TTC549 (cell line): Measurements from ENCODE around the gene ASPHD1.

ENCODE experiments used
- FAIRE-seq: peaks from 2 replicates; lab custom pipeline; 2012; peaks lifted over from hg19 to GRCh38; lab: Jason Lieb, UNC

ASPHD1 gene

DNA sequence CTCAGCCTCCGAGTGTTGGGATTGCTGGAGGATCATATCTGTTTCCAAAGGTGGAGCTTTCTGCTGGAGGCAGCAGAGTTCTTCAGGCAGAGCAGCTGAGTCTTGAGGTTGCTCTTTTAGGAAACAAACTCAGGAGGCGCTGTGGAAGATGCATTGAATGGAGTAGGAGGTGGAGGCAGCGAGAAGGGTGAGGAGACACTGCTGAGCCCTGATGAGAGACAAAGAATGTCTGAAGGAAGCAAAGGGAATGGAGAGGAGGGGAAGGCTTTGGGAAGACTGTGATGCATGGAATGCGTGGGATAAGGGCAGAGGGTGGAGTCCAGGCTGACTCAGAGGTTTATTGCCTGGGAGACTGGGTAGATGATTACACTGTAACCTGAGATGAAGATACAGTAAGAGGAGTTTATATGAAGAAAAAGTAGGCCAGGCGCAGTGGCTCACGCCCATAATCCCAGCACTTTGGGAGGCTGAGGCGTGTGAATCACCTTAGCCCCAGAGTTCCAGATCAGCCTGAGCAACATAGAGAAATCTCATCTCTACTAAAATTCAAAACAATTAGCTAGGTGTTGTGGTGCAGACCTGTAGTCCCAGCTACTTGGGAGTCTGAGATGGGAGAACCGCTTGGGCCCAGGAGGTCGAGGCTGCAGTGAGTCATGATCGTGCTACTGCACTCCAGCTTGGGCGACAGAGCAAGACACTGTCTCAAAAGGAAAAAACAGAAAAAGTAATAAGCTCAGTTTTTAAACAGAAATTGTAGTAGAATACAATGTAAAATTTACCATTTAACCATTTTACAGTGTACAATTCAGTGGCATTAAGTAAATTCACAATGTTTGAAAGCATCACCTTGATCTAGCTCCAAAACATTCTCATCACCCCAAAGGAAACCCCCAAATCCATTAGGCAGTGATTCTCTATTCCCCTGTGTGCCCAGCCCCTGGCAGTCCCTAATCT lies 43.8 kb downstream of the ASPHD1 start:
- FAIRE-seq: peak; percentile 92

DNA sequence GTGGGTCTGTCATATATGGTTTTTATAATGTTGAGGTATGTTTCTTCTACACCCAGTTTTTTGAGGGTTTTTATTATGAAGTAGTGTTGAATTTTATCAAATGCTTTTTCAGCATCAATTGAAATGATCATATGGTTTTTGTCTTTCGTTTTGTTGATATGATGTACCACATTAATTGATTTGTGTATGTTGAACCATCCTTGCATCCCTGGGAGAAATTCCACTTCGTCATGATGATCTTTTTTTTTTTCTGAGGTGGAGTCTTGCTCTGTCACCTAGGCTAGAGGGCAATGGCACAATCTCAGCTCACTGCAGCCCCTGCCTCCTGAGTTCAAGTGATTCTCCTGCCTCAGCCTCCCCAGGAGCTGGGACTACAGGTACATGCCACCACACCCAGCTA lies 47.6 kb downstream of the ASPHD1 start:
- no peak for FAIRE-seq

DNA sequence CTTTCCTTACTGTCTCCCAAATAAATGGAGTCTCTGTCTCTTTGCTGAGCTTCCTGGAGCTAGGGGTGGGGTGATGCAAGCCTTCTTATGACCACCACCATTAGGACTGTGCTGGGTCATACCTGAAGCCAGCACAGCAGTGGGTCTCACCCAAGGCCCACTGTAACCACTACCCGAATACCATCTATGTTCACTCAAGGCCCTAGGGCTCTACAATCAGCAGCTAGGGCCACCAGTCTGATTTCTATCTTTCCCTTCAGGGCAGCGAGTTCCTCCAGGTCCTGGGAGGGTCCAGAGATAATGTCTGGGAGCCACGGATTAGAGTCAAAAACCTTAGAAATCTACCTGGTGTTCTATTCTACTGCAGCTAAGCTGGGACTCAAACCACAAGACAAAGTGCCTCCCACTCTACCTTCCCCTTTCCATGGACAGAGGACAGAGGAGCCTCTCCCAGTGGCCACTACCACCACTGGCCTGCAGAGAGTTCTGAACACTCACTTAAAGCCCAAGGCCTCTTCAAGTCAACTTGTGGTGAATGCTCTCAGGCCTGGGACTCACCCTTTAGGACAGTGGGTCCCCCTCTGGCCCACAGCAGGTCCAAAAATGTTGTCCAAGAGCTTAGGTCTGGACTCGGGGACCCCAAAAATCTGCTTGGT lies 50.6 kb downstream of the ASPHD1 start:
- FAIRE-seq: no peak

DNA sequence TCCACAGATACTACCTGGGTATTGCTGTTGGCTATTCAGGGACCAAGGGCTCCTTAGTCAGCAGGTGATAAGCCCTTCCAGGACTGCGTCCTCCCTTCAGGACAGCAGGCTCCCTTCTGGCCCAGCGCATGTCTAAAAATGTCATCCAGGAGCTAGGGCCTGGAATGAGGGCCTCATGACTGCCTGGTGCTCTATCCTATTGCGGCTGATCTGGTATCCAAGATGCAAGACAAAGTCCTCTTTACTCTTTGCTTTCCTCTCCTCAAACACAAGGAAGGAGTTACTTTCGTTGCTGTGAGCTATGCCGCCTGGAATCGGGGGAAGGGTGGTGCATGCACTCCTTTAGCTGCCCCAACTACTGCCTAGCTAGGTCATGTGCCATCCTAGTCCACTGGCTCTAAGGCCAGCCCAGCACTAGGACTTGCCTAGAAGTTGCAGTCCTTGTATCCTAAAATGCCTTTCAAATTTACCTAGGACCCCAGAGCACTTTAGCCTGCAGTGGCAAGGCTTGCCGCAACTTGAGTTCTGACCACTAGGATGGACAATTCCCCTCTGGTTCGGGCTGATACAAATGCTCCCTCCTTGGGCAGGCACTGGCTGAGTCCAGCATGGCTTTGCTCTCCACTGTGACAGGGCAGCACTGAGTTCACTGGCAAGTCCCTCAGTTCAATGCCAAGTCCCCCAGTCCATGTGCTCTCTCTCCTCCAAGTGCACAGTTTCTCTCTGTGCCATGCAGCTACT lies 51.5 kb downstream of the ASPHD1 start:
- no peak for FAIRE-seq
